AG20443 (cell line): ENCODE results near the gene DMD.

Experiments used
- DNase-seq: peaks from one replicate; pipeline ENCODE4 v3.0.0; 2012; ENCODE audit warnings: low spot score, mixed read lengths

DMD gene

GRCh38 chrX:31854716-31855115 lies 1356.6 kb downstream of the DMD start:
- DNase-seq: no peak

GRCh38 chrX:31851761-31852160 lies 1359.6 kb downstream of the DMD start:
- no peak for DNase-seq

GRCh38 chrX:31847773-31848172 lies 1363.6 kb downstream of the DMD start:
- no peak for DNase-seq

GRCh38 chrX:31845003-31845402 lies 1366.3 kb downstream of the DMD start:
- no peak for DNase-seq

GRCh38 chrX:31838617-31839016 lies 1372.7 kb downstream of the DMD start:
- DNase-seq: no peak

GRCh38 chrX:31837445-31838049 lies 1373.8 kb downstream of the DMD start:
- no peak for DNase-seq

GRCh38 chrX:31836479-31836878 lies 1374.9 kb downstream of the DMD start:
- no peak for DNase-seq

GRCh38 chrX:31832263-31832662 lies 1379.1 kb downstream of the DMD start:
- DNase-seq: no peak

GRCh38 chrX:31820430-31821210 lies 1390.7 kb downstream of the DMD start:
- DNase-seq: no peak

GRCh38 chrX:31819455-31819854 lies 1391.9 kb downstream of the DMD start:
- DNase-seq: no peak

- DNase-seq: no peak
Measured at GRCh38 chrX:31811106-31811505, 1400.2 kb downstream of the DMD start.

- no peak for DNase-seq
Measured at GRCh38 chrX:31808357-31808756, 1403.0 kb downstream of the DMD start.

GRCh38 chrX:31807165-31807564 lies 1404.2 kb downstream of the DMD start:
- no peak for DNase-seq

- no peak for DNase-seq
Measured at GRCh38 chrX:31805781-31806180, 1405.6 kb downstream of the DMD start.

- no peak for DNase-seq
Measured at GRCh38 chrX:31800219-31800618, 1411.1 kb downstream of the DMD start.

GRCh38 chrX:31796624-31797023 lies 1414.7 kb downstream of the DMD start:
- DNase-seq: no peak

- no peak for DNase-seq
Measured at GRCh38 chrX:31747411-31747810, 1463.9 kb downstream of the DMD start.

- no peak for DNase-seq
Measured at GRCh38 chrX:31743004-31743403, 1468.3 kb downstream of the DMD start.

- DNase-seq: no peak
Measured at GRCh38 chrX:31717474-31717873, 1493.9 kb downstream of the DMD start.

- no peak for DNase-seq
Measured at GRCh38 chrX:31715675-31716074, 1495.7 kb downstream of the DMD start.

GRCh38 chrX:31714797-31715196 lies 1496.6 kb downstream of the DMD start:
- no peak for DNase-seq

GRCh38 chrX:31713120-31713519 lies 1498.2 kb downstream of the DMD start:
- no peak for DNase-seq

GRCh38 chrX:31711166-31711565 lies 1500.2 kb downstream of the DMD start:
- DNase-seq: no peak

- DNase-seq: no peak
Measured at GRCh38 chrX:31708116-31708515, 1503.2 kb downstream of the DMD start.
